ENCODE results near the gene SLIT3.

Gene SLIT3

DNA sequence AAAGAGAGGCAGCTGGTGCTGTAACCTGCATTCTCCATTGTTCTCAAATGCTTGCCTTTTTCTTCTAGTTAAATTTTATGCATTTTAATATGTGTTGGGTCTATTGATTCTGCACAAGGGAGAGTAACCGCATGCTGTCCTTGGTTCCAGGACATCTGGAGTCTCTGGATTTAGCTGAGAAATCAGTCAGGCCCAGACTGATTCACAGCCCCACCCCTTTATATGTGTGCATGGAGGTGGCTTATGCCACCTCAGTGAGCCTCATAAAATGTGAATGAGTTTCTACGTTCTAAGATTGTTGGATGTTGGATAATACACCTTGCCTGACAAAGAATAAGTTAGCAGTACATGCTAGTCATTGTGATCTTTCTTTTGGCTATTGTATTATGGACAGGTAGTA lies 611.7 kb downstream of the SLIT3 start:
- TF ChIP-seq, protein P1, sequence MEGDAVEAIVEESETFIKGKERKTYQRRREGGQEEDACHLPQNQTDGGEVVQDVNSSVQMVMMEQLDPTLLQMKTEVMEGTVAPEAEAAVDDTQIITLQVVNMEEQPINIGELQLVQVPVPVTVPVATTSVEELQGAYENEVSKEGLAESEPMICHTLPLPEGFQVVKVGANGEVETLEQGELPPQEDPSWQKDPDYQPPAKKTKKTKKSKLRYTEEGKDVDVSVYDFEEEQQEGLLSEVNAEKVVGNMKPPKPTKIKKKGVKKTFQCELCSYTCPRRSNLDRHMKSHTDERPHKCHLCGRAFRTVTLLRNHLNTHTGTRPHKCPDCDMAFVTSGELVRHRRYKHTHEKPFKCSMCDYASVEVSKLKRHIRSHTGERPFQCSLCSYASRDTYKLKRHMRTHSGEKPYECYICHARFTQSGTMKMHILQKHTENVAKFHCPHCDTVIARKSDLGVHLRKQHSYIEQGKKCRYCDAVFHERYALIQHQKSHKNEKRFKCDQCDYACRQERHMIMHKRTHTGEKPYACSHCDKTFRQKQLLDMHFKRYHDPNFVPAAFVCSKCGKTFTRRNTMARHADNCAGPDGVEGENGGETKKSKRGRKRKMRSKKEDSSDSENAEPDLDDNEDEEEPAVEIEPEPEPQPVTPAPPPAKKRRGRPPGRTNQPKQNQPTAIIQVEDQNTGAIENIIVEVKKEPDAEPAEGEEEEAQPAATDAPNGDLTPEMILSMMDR (conservative IDR thresholded peaks at IDR 0.05; ENCODE audit: low read depth, low read length) = no peak
- DNase-seq (ENCODE audit: low read depth) = no peak
- H3K4me3 ChIP-seq (ENCODE audit: low read depth, low read length) = no peak overlapping the region

DNA sequence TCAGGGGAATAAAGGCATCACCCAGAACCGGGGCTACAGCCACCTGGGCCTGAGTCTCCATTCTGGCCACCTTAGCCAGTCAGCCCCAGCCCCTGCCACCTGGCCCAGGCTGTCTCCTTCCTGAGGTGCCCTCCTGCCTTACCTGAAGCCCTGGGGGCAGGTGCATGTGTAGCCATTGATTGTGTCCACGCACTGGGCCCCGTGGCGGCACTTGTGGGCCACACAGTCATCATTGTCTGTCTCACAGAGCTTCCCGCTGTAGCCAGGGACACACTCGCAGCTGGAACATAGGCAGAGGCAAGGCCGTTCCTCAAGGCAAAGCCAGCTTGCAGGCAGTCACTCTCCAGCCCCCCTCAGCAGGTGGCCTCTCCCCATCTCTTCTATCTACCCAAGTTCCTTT lies 614.1 kb downstream of the SLIT3 start:
- no peak for DNase-seq (ENCODE audit: low read depth)
- H3K4me3 ChIP-seq (ENCODE audit: low read depth, low read length) = no peak overlapping the region
- TF ChIP-seq, protein P1 (conservative IDR thresholded peaks at IDR 0.05; ENCODE audit: low read depth, low read length) = no peak

DNA sequence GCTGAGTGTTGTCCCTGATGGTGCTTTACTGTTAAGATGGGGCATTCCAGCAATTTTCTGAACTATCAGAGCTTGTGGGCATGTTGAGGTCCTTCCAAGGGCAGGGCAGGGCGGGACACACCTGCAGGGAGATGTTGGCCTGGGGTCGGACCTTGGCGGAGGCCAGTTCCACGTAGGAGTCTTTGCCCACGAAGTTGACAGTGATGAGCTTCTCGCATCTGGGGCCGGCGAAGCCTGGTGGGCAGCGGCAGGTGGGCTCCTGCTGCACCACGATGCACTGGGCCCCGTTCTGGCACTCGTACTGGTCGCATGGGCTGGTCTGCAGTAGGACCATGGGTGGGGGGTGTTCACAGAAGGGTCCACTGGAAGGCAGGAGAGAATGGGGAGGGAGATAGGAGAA lies 615.4 kb downstream of the SLIT3 start:
- H3K4me3 ChIP-seq (ENCODE audit: low read depth, low read length) = no peak overlapping the region
- TF ChIP-seq, protein P1 (conservative IDR thresholded peaks at IDR 0.05; ENCODE audit: low read depth, low read length) = no peak
- no peak for DNase-seq (ENCODE audit: low read depth)

- TF ChIP-seq, protein P1 (conservative IDR thresholded peaks at IDR 0.05; ENCODE audit: low read depth, low read length) = no peak
- H3K4me3 ChIP-seq (ENCODE audit: low read depth, low read length) = no peak overlapping the region
- DNase-seq (ENCODE audit: low read depth) = no peak
Measured at GRCh38 chr5:168683927-168684295, 617.0 kb downstream of the SLIT3 start.

GRCh38 chr5:168683247-168683926 lies 617.6 kb downstream of the SLIT3 start:
- TF ChIP-seq, protein P1 (conservative IDR thresholded peaks at IDR 0.05; ENCODE audit: low read depth, low read length) = no peak
- DNase-seq (ENCODE audit: low read depth) = no peak
- H3K4me3 ChIP-seq (ENCODE audit: low read depth, low read length) = no peak overlapping the region

- TF ChIP-seq, protein P1 (conservative IDR thresholded peaks at IDR 0.05; ENCODE audit: low read depth, low read length) = no peak
- H3K4me3 ChIP-seq (ENCODE audit: low read depth, low read length) = no peak overlapping the region
- DNase-seq (ENCODE audit: low read depth) = peak; percentile 55
Measured at GRCh38 chr5:168681556-168682183, 619.3 kb downstream of the SLIT3 start.

DNA sequence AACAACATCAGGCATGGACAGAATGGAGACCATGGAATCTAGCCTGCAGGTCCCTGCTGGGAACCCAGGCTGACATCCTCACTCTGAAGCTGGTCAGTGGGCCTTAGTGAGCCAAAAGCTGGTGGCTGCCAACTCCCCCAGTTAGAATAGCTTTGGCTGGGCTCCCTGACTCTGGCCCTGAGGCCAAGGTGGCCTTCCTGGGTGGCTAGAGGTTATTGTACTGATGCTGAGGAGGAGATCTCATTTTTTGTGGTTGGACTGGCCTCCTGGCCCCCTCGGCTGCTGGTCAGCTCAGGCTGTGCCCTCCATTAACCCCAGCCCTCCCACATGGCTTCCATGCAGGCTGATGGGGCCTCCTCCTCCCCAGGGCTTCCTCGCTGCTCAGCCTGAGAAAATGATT lies 620.5 kb downstream of the SLIT3 start:
- no peak for DNase-seq (ENCODE audit: low read depth)
- H3K4me3 ChIP-seq (ENCODE audit: low read depth, low read length) = no peak overlapping the region
- TF ChIP-seq, protein P1 (conservative IDR thresholded peaks at IDR 0.05; ENCODE audit: low read depth, low read length) = no peak
